C4-2B (cell line): ENCODE measurements around the gene NR1D2.
A peak's percentile ranks its signal among the peaks of the same experiment; 100 is the strongest.

Source experiments
- H3K27ac ChIP-seq: fragments of 450-650 bp; 2 replicates; pipeline ENCODE4 v1.5.1; 2017
- ZFX ChIP-seq: fragments of 450-650 bp; IDR thresholded peaks from 2 replicates; pipeline ENCODE4 v1.6.1; 2017
- TF ChIP-seq, protein P1 (sequence below): fragments of 450-650 bp; conservative IDR thresholded peaks from 2 replicates; pipeline ENCODE4 v1.5.1; 2017; ENCODE audit warnings: mild to moderate bottlenecking

Gene NR1D2

DNA sequence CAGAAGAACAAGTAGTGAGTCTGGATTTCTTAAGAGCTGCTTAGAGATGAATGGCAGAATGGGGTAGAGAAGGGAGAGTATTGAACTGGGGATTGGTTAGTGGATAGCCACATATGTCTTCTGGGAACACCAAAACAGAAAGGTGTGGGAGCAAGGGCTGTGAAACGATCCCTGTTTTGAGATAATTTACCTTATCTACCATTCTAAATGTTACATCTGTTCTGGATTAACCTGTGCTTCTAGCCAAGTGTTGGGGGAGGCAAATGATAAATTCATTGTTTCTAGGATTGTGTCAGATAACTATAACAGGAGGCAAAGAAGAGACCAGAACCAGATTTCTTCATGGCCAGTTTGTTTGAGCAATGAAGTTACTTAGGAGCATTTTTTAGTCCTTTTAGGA is 8.4 kb downstream of the NR1D2 start:
- no peak for TF ChIP-seq ZFX
- TF ChIP-seq, protein P1, sequence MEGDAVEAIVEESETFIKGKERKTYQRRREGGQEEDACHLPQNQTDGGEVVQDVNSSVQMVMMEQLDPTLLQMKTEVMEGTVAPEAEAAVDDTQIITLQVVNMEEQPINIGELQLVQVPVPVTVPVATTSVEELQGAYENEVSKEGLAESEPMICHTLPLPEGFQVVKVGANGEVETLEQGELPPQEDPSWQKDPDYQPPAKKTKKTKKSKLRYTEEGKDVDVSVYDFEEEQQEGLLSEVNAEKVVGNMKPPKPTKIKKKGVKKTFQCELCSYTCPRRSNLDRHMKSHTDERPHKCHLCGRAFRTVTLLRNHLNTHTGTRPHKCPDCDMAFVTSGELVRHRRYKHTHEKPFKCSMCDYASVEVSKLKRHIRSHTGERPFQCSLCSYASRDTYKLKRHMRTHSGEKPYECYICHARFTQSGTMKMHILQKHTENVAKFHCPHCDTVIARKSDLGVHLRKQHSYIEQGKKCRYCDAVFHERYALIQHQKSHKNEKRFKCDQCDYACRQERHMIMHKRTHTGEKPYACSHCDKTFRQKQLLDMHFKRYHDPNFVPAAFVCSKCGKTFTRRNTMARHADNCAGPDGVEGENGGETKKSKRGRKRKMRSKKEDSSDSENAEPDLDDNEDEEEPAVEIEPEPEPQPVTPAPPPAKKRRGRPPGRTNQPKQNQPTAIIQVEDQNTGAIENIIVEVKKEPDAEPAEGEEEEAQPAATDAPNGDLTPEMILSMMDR = no peak
- no peak overlapping the region for H3K27ac ChIP-seq

DNA sequence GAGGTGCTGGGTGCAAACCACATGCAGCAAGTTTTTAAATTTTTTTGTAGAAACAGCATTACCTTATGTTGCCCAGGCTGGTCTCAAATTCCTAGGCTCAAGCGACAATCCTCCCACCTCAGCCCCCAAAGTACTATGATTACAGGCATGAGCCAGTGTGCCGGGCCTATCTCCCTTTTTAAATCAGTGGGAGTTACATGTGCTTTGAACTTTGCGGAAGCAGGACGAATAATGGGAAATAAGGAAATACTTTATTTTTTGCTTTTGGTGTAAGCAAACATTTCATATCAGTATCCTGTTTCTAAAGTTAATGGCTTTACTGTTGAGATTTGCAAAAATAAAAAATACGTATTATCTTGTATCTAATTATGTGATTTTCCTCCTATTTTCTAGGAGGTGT is 9.1 kb downstream of the NR1D2 start:
- TF ChIP-seq, protein P1 = no peak
- TF ChIP-seq ZFX = no peak
- H3K27ac ChIP-seq = no peak overlapping the region

DNA sequence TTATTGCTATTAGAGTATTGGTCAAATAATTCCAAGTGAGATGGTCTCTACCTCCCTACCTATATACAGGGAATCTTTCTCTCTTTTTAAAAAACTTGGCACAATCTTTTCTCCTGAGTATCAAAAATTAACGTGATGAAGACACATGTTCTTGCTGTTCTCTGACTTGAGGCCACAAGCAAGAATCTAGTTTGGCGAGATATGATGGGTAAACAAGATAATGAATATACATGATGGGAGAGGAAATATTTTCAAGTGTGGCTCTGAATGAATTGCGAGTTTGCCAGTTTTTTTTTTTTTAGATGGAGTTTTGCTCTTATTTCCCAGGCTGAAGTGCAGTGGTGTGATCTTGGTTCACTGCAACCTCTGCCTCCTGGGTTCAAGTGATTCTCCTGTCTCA is 11.6 kb downstream of the NR1D2 start:
- TF ChIP-seq, protein P1 = no peak
- no peak for TF ChIP-seq ZFX
- 0 out of 2 replicates have a peak overlapping the region, but pooled peaks have one; percentile 26 for H3K27ac ChIP-seq

DNA sequence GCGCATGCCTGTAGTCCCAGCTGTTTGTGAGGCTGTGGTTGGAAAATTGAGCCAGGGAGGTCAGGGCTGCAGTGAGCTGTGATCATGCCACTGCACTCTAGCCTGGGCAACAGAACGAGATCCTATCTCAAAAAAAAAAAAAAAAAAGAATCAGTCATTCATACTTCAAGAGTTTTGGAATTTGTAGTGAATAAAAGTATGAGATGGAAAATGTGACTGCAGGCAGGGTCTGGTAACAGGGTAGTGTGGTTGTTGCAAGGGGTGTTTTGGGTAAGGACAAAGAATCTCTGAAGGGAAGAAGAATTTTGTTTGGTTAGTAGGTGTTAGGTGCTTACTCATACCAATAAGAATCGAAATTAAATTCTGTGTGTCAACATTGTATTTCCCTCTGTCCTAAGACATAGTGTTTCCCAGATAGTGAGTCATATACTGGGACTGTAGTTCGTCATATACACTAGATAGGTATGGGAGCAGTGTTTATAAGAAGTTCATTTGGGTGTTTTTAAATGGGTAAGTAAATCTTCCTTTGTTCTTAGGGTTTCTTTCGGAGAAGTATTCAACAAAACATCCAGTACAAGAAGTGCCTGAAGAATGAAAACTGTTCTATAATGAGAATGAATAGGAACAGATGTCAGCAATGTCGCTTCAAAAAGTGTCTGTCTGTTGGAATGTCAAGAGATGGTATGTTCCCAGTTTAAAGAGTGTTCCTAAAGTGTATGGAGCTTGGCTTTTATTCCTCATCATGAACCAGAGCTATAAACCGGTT is 14.2 kb downstream of the NR1D2 start:
- peak overlapping the region; percentile 77 for H3K27ac ChIP-seq
- TF ChIP-seq ZFX = no peak

DNA sequence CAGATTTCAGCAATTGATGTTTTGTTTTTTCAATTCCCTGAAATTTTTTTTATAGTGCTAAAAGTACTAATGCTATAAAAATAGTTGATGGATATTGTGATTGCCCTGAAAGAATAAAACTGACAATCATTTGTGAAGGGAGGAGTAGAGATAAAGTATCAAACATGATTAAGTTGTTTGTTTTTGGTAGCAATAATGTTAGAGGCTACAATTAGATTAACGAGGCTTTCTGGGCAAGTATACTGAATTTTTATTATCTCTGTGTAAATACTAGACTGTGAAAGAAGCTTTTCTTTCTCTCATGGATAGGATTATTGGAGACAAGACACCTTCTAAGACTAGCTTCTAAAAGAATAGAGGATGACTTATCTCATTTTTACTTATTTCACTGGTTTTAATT is 15.6 kb downstream of the NR1D2 start:
- TF ChIP-seq, protein P1 = no peak
- TF ChIP-seq ZFX = no peak
- peak overlapping the region; percentile 53 for H3K27ac ChIP-seq

DNA sequence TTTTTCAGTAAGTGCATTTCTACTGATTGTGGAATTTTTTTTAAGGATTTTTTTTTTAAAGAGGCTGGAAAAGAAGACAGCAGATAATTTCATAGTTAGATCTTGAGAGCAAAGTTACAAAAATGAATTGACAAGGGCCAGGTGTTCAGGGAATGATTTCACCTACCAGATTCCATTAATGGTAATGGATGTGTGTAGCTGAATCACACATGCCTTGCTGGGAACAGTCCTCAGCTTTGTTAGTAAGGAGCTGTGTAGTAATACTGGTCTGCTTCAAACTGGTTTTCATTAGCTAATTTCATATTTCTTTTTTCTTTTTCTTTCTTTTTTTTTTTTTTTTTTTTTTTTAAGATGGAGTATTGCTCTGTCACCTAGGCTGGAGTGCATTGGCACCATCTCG is 16.0 kb downstream of the NR1D2 start:
- no peak for TF ChIP-seq ZFX
- TF ChIP-seq, protein P1 = no peak
- H3K27ac ChIP-seq = no peak overlapping the region

DNA sequence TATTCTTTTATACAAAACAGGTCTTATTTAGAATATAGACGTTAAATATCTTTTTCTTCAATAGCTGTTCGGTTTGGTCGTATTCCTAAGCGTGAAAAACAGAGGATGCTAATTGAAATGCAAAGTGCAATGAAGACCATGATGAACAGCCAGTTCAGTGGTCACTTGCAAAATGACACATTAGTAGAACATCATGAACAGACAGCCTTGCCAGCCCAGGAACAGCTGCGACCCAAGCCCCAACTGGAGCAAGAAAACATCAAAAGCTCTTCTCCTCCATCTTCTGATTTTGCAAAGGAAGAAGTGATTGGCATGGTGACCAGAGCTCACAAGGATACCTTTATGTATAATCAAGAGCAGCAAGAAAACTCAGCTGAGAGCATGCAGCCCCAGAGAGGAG is 16.8 kb downstream of the NR1D2 start:
- TF ChIP-seq ZFX = no peak
- TF ChIP-seq, protein P1 = no peak
- no peak overlapping the region for H3K27ac ChIP-seq
